Measurements from ENCODE around the gene GIPC3.

DNA sequence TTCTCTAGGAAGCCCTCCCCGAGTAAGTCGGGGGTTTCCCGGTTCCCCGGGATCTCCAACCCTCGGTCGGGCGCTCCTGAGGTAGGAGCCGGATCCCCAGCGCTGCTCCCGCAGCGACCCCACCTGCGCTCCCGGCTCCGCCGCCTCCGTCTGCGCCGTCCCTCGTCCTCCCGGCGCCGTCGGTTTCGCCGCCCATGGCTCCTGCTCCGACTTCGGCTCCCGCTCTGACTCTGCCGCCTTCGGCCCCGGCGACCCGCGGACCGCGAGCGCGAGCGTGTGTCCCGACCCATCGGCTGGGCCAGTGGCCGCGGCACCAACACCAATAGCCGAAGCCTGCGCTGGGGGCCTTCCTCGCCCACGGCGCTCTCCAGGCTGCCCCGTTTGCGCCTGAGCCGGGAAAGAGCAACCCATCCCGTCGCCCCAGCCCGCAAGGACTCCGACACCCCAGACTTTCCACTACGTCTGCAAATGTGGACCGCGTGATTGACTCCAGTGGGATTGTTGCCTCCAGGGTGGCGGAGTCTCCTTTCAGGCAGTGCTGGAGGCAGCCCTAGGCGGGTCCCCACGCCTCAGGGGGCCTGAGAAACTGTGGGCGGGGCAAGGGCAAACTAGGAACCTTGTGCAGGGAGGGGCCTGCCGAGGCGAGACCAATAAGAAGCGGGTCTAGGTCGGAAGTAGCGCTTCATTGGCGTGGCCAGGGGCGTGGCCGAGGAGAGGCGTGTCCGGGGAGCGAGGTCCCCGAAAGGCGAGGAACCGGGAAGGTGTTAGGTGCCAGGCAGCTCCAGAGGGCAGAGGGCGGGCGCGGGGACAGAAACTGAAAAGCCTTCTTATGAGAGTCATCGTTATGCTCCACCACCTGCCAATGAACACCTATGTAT is 41.4 kb downstream of the GIPC3 start, which contains the start of gene CACTIN:
- TF ChIP-seq, protein P1, sequence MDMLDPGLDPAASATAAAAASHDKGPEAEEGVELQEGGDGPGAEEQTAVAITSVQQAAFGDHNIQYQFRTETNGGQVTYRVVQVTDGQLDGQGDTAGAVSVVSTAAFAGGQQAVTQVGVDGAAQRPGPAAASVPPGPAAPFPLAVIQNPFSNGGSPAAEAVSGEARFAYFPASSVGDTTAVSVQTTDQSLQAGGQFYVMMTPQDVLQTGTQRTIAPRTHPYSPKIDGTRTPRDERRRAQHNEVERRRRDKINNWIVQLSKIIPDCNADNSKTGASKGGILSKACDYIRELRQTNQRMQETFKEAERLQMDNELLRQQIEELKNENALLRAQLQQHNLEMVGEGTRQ (IDR thresholded peaks at IDR 0.05) = 0 out of 2 replicates have a peak, but pooled peaks have one; percentile 3
- TF ChIP-seq, protein P2, sequence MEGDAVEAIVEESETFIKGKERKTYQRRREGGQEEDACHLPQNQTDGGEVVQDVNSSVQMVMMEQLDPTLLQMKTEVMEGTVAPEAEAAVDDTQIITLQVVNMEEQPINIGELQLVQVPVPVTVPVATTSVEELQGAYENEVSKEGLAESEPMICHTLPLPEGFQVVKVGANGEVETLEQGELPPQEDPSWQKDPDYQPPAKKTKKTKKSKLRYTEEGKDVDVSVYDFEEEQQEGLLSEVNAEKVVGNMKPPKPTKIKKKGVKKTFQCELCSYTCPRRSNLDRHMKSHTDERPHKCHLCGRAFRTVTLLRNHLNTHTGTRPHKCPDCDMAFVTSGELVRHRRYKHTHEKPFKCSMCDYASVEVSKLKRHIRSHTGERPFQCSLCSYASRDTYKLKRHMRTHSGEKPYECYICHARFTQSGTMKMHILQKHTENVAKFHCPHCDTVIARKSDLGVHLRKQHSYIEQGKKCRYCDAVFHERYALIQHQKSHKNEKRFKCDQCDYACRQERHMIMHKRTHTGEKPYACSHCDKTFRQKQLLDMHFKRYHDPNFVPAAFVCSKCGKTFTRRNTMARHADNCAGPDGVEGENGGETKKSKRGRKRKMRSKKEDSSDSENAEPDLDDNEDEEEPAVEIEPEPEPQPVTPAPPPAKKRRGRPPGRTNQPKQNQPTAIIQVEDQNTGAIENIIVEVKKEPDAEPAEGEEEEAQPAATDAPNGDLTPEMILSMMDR (IDR thresholded peaks at IDR 0.05) = no peak
- TF ChIP-seq BHLHE40 (IDR thresholded peaks at IDR 0.05; ENCODE audit: low read depth, low read length) (no peak), SMC3 (IDR thresholded peaks at IDR 0.05) (no peak), CEBPB (IDR thresholded peaks at IDR 0.05) (no peak), EP300 (IDR thresholded peaks at IDR 0.05) (no peak), POLR2A (IDR thresholded peaks at IDR 0.05; ENCODE audit: low read length) (peak; percentile 80), MAFK (IDR thresholded peaks at IDR 0.05; ENCODE audit: partially characterized antibody) (no peak), JUNB (IDR thresholded peaks at IDR 0.05) (no peak), MYC (IDR thresholded peaks at IDR 0.05; ENCODE audit: borderline replicate concordance, low read length) (peak; percentile 63; the same call in 1 of the 2 replicates)
- TF ChIP-seq, protein P3, sequence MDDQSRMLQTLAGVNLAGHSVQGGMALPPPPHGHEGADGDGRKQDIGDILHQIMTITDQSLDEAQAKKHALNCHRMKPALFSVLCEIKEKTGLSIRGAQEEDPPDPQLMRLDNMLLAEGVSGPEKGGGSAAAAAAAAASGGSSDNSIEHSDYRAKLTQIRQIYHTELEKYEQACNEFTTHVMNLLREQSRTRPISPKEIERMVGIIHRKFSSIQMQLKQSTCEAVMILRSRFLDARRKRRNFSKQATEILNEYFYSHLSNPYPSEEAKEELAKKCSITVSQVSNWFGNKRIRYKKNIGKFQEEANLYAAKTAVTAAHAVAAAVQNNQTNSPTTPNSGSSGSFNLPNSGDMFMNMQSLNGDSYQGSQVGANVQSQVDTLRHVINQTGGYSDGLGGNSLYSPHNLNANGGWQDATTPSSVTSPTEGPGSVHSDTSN (IDR thresholded peaks at IDR 0.05) = no peak
